Duodenal mucosa (tissue), 2 donors: ENCODE results near the gene CCDC33.

Experiments used
- H3K27ac ChIP-seq: one replicate; pipeline ENCODE4 v1.7.0; 2013; ENCODE audit warnings: low read depth, low read length
- H3K27me3 ChIP-seq, 2 donors: one replicate each; pipeline ENCODE4 v1.7.0; 2013; ENCODE audit warnings: low read length in 2 of 2, control low read depth in 1 of 2; ENCODE audit not compliant: insufficient read depth in 2 of 2, control insufficient read depth in 1 of 2
- H3K36me3 ChIP-seq, 2 donors: one replicate each; pipeline ENCODE4 v1.7.0; 2013; ENCODE audit warnings: low read length in 2 of 2, control low read depth in 1 of 2; ENCODE audit not compliant: insufficient read depth in 2 of 2, control insufficient read depth in 1 of 2
- H3K4me1 ChIP-seq, 2 donors: one replicate each; pipeline ENCODE4 v1.7.0; 2013; ENCODE audit warnings: low read length in 2 of 2, control low read depth in 1 of 2; ENCODE audit not compliant: insufficient read depth in 2 of 2, control insufficient read depth in 1 of 2
- H3K4me3 ChIP-seq, 2 donors: one replicate each; pipeline ENCODE4 v1.7.0; 2013; ENCODE audit warnings: low read length in 2 of 2, low read depth in 1 of 2
- H3K9ac ChIP-seq, 2 donors: one replicate each; pipeline ENCODE4 v1.7.0; 2013; ENCODE audit warnings: low read length in 2 of 2, low read depth in 1 of 2
- H3K9me3 ChIP-seq, 2 donors: one replicate each; pipeline ENCODE4 v1.7.0; 2013; ENCODE audit warnings: low read length in 2 of 2, control low read depth in 1 of 2; ENCODE audit not compliant: control insufficient read depth in 1 of 2

The CCDC33 gene

DNA sequence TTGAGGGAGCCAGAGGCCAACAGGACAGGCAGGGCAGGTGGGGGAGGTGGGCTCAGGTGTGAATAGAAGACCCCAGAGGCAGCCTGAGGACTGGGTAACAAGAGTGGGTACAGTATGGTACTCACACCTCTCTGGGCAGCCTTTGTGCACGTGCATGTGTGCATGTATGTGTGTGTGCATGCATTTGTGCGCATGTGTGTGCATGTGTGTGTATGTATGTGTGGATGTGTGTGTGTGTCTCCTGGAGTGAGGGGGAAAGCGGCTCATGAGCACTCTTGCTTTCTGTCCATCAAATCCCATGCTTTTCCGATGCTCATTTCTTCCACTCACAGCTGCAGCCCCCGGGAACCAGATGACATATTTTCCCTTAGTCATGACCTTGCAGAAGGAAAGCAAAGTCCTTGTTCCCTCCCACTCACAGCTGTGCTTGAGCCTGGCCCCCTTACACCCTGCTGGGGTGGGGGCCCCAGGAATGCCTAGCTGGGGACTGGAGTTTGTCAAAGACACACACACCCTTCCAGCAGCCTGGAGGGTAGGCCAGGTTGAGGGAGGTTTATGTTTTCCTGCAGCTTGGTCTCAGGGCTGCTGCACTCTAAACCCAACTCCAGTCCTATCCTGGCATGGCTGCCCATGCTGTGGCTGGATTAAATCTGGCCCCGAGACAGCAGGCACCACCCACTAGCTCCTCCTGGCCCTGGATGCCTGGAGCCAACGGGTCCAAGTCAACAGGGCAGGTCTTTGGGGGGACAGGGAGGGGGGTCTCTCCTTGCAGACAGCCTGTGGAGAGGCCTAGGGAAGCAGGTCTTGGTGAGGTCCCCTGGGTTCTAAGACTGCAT is 22.5 kb downstream of the CCDC33 start:
- Histone ChIP-seq H3K27ac (no peak overlapping the region), H3K4me1 (no peaks in the 10 kb centered on the region), H3K27me3 (peaks cover 0 to 3% of the 10 kb centered on the region in 2 donors), H3K9me3 (no peaks in the 10 kb centered on the region), H3K4me3 (no peak overlapping the region), H3K9ac (no peak overlapping the region), H3K36me3 (no peaks in the 10 kb centered on the region)

DNA sequence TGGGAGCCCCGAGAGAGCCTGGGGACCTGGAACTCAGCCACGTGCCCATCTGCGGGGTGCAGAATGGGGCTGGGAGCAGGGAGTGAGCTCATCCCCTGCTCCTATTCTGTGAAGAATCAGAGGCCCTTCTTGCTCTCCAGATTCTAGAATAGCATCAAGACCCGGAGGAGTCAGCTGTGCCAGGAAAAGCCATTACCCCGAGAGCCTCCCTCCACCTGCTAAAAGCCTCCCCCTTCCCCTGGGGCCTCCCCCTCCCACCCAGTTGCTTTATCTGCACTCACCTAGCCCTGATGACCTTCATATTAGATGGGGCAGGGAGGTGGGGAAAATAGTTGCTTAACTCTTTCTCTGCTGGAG is 23.1 kb downstream of the CCDC33 start:
- Histone ChIP-seq H3K27me3 (peaks cover 0 to 3% of the 10 kb centered on the region in 2 donors), H3K4me3 (no peak overlapping the region), H3K4me1 (no peaks in the 10 kb centered on the region), H3K36me3 (no peaks in the 10 kb centered on the region), H3K9me3 (no peaks in the 10 kb centered on the region), H3K9ac (no peak overlapping the region), H3K27ac (no peak overlapping the region)

- Histone ChIP-seq H3K9ac (no peak overlapping the region), H3K9me3 (no peaks in the 10 kb centered on the region), H3K4me1 (no peaks in the 10 kb centered on the region), H3K4me3 (no peak overlapping the region), H3K27me3 (peaks cover 0 to 3% of the 10 kb centered on the region in 2 donors), H3K36me3 (no peaks in the 10 kb centered on the region), H3K27ac (no peak overlapping the region)
Measured at GRCh38 chr15:74259821-74260607, 23.9 kb downstream of the CCDC33 start.

DNA sequence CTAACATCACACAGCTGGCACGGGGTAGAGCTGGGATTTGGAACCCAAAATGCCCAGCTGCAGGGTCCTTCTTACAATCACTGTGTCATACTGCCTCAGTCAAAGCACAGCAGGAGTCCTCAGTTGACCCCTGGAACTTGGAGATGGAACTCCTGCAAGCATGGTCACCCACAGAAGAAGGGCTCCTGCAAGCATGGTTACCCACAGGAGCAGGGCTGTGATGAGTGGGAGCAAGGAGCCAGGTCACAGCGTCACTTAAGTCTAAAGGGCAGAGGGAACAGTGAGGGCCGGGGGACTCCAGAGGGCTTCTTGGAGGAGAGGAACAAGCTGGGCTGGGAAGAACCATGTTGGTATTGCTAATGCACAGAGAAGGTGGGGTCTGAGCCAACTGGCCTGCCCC is 24.9 kb downstream of the CCDC33 start:
- H3K9me3 ChIP-seq: no peaks in the 10 kb centered on the region
- H3K4me1 ChIP-seq: no peaks in the 10 kb centered on the region
- H3K27me3 ChIP-seq: peaks cover 0 to 3% of the 10 kb centered on the region in 2 donors
- no peak overlapping the region for H3K27ac ChIP-seq
- no peak overlapping the region for H3K4me3 ChIP-seq
- no peak overlapping the region for H3K9ac ChIP-seq
- no peaks in the 10 kb centered on the region for H3K36me3 ChIP-seq

GRCh38 chr15:74261685-74262084 is 25.6 kb downstream of the CCDC33 start:
- Histone ChIP-seq H3K4me3 (no peak overlapping the region), H3K9ac (no peak overlapping the region), H3K36me3 (no peaks in the 10 kb centered on the region), H3K9me3 (no peaks in the 10 kb centered on the region), H3K4me1 (no peaks in the 10 kb centered on the region), H3K27me3 (peaks cover 0 to 3% of the 10 kb centered on the region in 2 donors), H3K27ac (no peak overlapping the region)

DNA sequence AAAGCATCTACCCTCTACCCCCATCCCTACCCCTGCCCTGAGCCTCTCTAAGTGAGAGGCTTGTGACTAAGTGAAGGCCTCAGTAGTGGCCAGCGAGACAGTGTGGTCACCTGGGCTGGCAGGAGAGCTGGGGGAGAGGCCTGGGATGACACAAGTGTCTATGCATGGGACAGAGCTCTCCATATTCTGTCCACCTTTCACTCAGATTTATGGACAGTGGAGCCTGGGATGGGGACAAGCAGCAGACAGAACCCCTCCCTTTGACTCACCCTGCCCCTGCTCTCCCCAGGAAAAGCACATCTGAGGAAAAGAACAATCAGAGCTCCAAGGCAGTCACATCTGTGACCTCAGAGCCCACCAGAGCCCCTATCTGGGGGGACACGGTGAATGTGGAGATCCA is 26.0 kb downstream of the CCDC33 start:
- Histone ChIP-seq H3K9ac (no peak overlapping the region), H3K4me1 (no peaks in the 10 kb centered on the region), H3K4me3 (no peak overlapping the region), H3K27me3 (peaks cover 0 to 3% of the 10 kb centered on the region in 2 donors), H3K36me3 (no peaks in the 10 kb centered on the region), H3K9me3 (no peaks in the 10 kb centered on the region), H3K27ac (no peak overlapping the region)

DNA sequence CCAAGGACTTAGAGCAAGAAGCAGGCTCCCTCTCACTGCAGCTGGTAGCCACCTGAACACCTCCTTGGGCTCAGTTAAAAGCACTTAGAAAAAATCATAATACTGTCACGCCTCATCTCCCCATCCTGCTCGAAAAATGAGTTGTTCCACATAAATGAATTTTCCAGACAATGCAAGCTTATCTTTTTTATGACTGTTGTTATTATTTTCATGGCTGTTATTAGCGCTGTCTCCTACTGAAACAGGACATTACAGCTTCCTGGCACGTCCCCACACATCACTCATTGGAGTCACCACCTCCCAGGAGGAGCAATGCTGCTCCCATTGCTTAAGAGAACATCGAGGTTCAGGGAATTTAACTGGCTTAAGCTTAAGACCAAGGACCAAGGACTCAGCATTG is 26.5 kb downstream of the CCDC33 start:
- H3K27ac ChIP-seq: no peak overlapping the region

GRCh38 chr15:74263466-74263865 is 27.3 kb downstream of the CCDC33 start:
- Histone ChIP-seq H3K27ac (no peak overlapping the region), H3K9me3 (no peaks in the 10 kb centered on the region), H3K4me1 (no peaks in the 10 kb centered on the region), H3K9ac (no peak overlapping the region), H3K27me3 (peaks cover 0 to 3% of the 10 kb centered on the region in 2 donors), H3K36me3 (no peaks in the 10 kb centered on the region), H3K4me3 (no peak overlapping the region)

More for the DNA sequence above, 26.5 kb downstream of the CCDC33 start:
- Histone ChIP-seq H3K27me3 (peaks cover 0 to 3% of the 10 kb centered on the region in 2 donors), H3K4me1 (no peaks in the 10 kb centered on the region), H3K4me3 (no peak overlapping the region), H3K9ac (no peak overlapping the region), H3K36me3 (no peaks in the 10 kb centered on the region), H3K9me3 (no peaks in the 10 kb centered on the region)

DNA sequence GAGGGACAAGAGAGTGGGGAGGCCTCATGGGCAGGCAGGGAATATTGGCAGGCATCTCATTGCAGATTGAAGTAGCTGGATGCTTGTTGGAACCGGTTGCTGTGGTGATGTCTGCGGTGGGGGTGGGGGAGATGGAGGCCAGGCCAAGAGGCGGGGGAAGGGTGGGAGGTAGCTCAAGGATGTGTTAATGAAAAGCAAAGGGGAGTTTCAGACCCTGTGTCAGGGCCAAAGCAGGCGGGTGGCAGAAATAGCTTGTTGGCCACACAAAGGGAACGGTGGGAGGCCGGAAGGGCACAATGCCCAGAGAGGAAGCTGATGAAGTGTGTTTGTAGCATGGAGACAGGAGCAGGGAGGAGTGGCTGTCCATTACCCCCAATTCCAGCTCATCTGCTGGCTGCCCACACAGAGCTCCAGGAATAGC is 28.0 kb downstream of the CCDC33 start:
- Histone ChIP-seq H3K4me1 (no peaks in the 10 kb centered on the region), H3K27me3 (peaks cover 0 to 3% of the 10 kb centered on the region in 2 donors), H3K36me3 (no peaks in the 10 kb centered on the region), H3K9me3 (no peaks in the 10 kb centered on the region), H3K27ac (no peak overlapping the region), H3K4me3 (no peak overlapping the region), H3K9ac (no peak overlapping the region)

DNA sequence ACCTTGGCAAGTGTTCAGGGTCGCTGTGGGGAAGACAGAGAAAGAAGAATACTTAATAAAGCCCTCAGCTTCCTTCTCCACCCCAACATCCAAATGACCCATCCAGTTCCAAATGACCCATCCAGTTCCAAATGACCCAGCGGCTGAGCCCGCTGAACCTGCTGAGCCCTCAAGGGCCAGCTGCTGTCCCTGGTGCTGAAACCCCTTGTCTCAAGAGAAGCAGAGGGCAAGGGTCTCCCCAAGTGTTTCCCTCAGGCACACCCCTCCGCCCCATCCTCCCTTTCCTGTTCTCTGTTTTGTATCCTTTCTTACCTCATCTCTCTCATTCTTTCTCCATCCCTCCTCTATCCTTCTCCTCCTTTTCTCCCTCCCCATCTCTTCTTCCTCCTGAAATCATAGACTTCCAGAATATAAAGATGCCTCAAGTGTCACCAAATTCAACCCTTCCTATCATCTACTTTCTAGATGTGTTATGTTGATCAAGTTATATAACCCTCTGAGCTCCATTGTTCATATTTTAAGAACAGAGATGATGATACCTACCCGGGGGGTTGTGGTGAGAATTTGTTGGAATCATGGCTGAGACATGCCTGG is 29.0 kb downstream of the CCDC33 start:
- no peak overlapping the region for H3K9ac ChIP-seq
- H3K4me3 ChIP-seq: no peak overlapping the region
- peaks cover 0 to 3% of the 10 kb centered on the region in 2 donors for H3K27me3 ChIP-seq

More for the DNA sequence above, 29.0 kb downstream of the CCDC33 start:
- Histone ChIP-seq H3K27ac (no peak overlapping the region), H3K9me3 (no peaks in the 10 kb centered on the region), H3K4me1 (no peaks in the 10 kb centered on the region), H3K36me3 (no peaks in the 10 kb centered on the region)
